Measurements from ENCODE around the gene MYO6. TPM values are rescaled to one million over a fixed set of nuclear protein-coding genes. Genes with fewer than 3 reads are reported as not detected.

Gene MYO6
- total RNA-seq, 2 experiments from 2014 or later = not detected

GRCh38 chr6:75880305-75880704, 131.3 kb downstream of the MYO6 start:
- Histone ChIP-seq H4K20me1 (ENCODE audit: insufficient read depth, low read length) (no peaks in the 10 kb centered on the region), H2AFZ (ENCODE audit: low read length) (no peak overlapping the region), H3K36me3 (ENCODE audit: insufficient read depth, low read length) (no peaks in the 10 kb centered on the region), H3K4me3 (ENCODE audit: low read depth, low read length, poor library complexity, severe bottlenecking) (no peak overlapping the region), H3K9me2 (ENCODE audit: insufficient read depth, low read length) (no peaks in the 10 kb centered on the region), H3K9me3 (ENCODE audit: low read length) (no peaks in the 10 kb centered on the region), H3K79me2 (ENCODE audit: insufficient read depth, low read depth, low read length) (no peaks in the 10 kb centered on the region), H3K4me2 (ENCODE audit: low read length) (no peak overlapping the region), H3K4me1 (ENCODE audit: insufficient read depth, low read length, poor library complexity, severe bottlenecking) (no peaks in the 10 kb centered on the region), H3K27ac (ENCODE audit: low read depth, low read length, poor library complexity, severe bottlenecking) (no peak overlapping the region)
- intact Hi-C loops (cut with micrococcal nuclease; ENCODE audit: unreplicated experiment) = no loop called here
- ChIA-PET CTCF (ENCODE audit: unreplicated experiment) (no interaction called here), POLR2A (interaction anchor here (0.6 to 1.3 kb wide), 3 partner anchors 11 to 26 kb away, joined by 3 to 6 read pairs (median 3); no protein-coding TSS in a partner anchor)
- BruUV-seq (replicated peaks) = no TSS peak
- TF ChIP-seq CTCF (conservative IDR thresholded peaks at IDR 0.05; ENCODE audit: low read length) (no peak), EZH2phosphoT487 (IDR thresholded peaks at IDR 0.05; ENCODE audit: borderline replicate concordance, low read depth, low read length) (no peak)
- DNase-seq (ENCODE audit: low spot score) = no peak

- Histone ChIP-seq H3K9me3 (ENCODE audit: low read length) (no peaks in the 10 kb centered on the region), H4K20me1 (ENCODE audit: insufficient read depth, low read length) (no peaks in the 10 kb centered on the region), H3K79me2 (ENCODE audit: insufficient read depth, low read depth, low read length) (no peaks in the 10 kb centered on the region), H3K4me3 (ENCODE audit: low read depth, low read length, poor library complexity, severe bottlenecking) (no peak overlapping the region), H2AFZ (ENCODE audit: low read length) (no peak overlapping the region), H3K4me2 (ENCODE audit: low read length) (no peak overlapping the region), H3K4me1 (ENCODE audit: insufficient read depth, low read length, poor library complexity, severe bottlenecking) (no peaks in the 10 kb centered on the region), H3K27ac (ENCODE audit: low read depth, low read length, poor library complexity, severe bottlenecking) (no peak overlapping the region), H3K9me2 (ENCODE audit: insufficient read depth, low read length) (no peaks in the 10 kb centered on the region), H3K36me3 (ENCODE audit: insufficient read depth, low read length) (no peaks in the 10 kb centered on the region)
- TF ChIP-seq EZH2phosphoT487 (IDR thresholded peaks at IDR 0.05; ENCODE audit: borderline replicate concordance, low read depth, low read length) (no peak), CTCF (conservative IDR thresholded peaks at IDR 0.05; ENCODE audit: low read length) (no peak)
- CTCF ChIA-PET (ENCODE audit: unreplicated experiment) = no interaction called here
- no peak for DNase-seq (ENCODE audit: low spot score)
- BruUV-seq (replicated peaks) = no TSS peak
- intact Hi-C loops (cut with micrococcal nuclease; ENCODE audit: unreplicated experiment) = no loop called here
- POLR2A ChIA-PET = no interaction called here
Measured at GRCh38 chr6:75882734-75883133, 133.7 kb downstream of the MYO6 start.

- no peaks in the 10 kb centered on the region for H4K20me1 ChIP-seq (ENCODE audit: insufficient read depth, low read length)
- H3K4me1 ChIP-seq (ENCODE audit: insufficient read depth, low read length, poor library complexity, severe bottlenecking) = no peaks in the 10 kb centered on the region
- no peaks in the 10 kb centered on the region for H3K79me2 ChIP-seq (ENCODE audit: insufficient read depth, low read depth, low read length)
- H3K4me3 ChIP-seq (ENCODE audit: low read depth, low read length, poor library complexity, severe bottlenecking) = no peak overlapping the region
- intact Hi-C loops (cut with micrococcal nuclease; ENCODE audit: unreplicated experiment) = no loop called here
- POLR2A ChIA-PET = interaction anchor here (0.8 kb wide), 1 partner anchor 10 kb away, joined by 3 read pairs; no protein-coding TSS in a partner anchor
- TF ChIP-seq CTCF (conservative IDR thresholded peaks at IDR 0.05; ENCODE audit: low read length) = no peak
- no peak overlapping the region for H3K4me2 ChIP-seq (ENCODE audit: low read length)
- no peak overlapping the region for H2AFZ ChIP-seq (ENCODE audit: low read length)
- no peaks in the 10 kb centered on the region for H3K9me2 ChIP-seq (ENCODE audit: insufficient read depth, low read length)
- H3K36me3 ChIP-seq (ENCODE audit: insufficient read depth, low read length) = no peaks in the 10 kb centered on the region
- CTCF ChIA-PET (ENCODE audit: unreplicated experiment) = no interaction called here
- no peaks in the 10 kb centered on the region for H3K9me3 ChIP-seq (ENCODE audit: low read length)
- H3K27ac ChIP-seq (ENCODE audit: low read depth, low read length, poor library complexity, severe bottlenecking) = no peak overlapping the region
- no TSS peak for BruUV-seq (replicated peaks)
- no peak for DNase-seq (ENCODE audit: low spot score)
Measured at GRCh38 chr6:75884822-75885221, 135.8 kb downstream of the MYO6 start.

Data from OCI-LY7 (cell line).